Breast epithelium (tissue), 4 donors: ENCODE data around the gene AURKA. TPM values are rescaled to one million over a fixed set of nuclear protein-coding genes. Genes with fewer than 3 reads are reported as not detected.

Experiments used
- DNase-seq, 2 donors: peaks; one replicate each; pipeline ENCODE4 v3.0.0-alpha.2; 2019; ENCODE audit warnings: low spot score in 2 of 2
- H3K27ac ChIP-seq, 2 donors: fragments of 200-600 bp; sonication (generic) in 1 of 2; one replicate each; pipeline ENCODE4 v1.5.1; 2016 to 2019; ENCODE audit warnings: mild to moderate bottlenecking in 1 of 2
- H3K27me3 ChIP-seq, 2 donors: fragments of 200-600 bp; sonication (generic) in 1 of 2; one replicate each; pipeline versions ENCODE4 v1.5.1 to v1.6.0; 2017 to 2019; ENCODE audit warnings: control low read depth in 1 of 2, mild to moderate bottlenecking in 1 of 2
- H3K36me3 ChIP-seq: fragments of 200-600 bp; one replicate; pipeline ENCODE4 v1.5.1; 2019
- H3K4me1 ChIP-seq, 2 donors: fragments of 200-600 bp; sonication (generic); one replicate each; pipeline ENCODE4 v1.5.1; 2016 to 2019; ENCODE audit warnings: control low read depth in 1 of 2
- H3K4me3 ChIP-seq, 3 donors: fragments of 200-600 bp; sonication (generic); 1 replicate in 2 of 3; 2 replicates in 1 of 3; pipeline ENCODE4 v1.5.1; 2016 to 2019; ENCODE audit warnings: mild to moderate bottlenecking in 3 of 3, moderate library complexity in 2 of 3
- H3K9me3 ChIP-seq, 2 donors: fragments of 200-600 bp; sonication (generic) in 1 of 2; one replicate each; pipeline ENCODE4 v1.5.1; 2016 to 2019; ENCODE audit warnings: control low read depth in 1 of 2
- POLR2A ChIP-seq: fragments of 450-650 bp; IDR thresholded peaks from one replicate; pipeline ENCODE4 v1.6.1; 2016; ENCODE audit warnings: antibody characterized with exemption, mild to moderate bottlenecking, moderate library complexity
- POLR2AphosphoS5 ChIP-seq, 3 donors: sonication (generic); formaldehyde crosslinking; IDR thresholded peaks; one replicate each; pipeline ENCODE4 v1.6.1; 2017; ENCODE audit warnings: antibody characterized with exemption in 3 of 3
- intact Hi-C: fragments of 100-400 bp; cut with DNase I; formaldehyde crosslinking; loops from one replicate; pipeline ENCODE4 v1.15.1; 2023; ENCODE audit warnings: low total_unique reads
- total RNA-seq, 3 donors: library from RNA; depleted of rRNA; stranded (reverse); fragments of >200 nt; gene quantifications; one replicate each; pipeline ENCODE4 v1.1.0, GENCODE V29; 2016
- TF ChIP-seq, protein P1 (sequence below), 3 donors: fragments of 450-650 bp; IDR thresholded peaks; one replicate each; pipeline ENCODE4 v1.5.1; 2016 to 2017; ENCODE audit warnings: antibody characterized with exemption in 3 of 3, mild to moderate bottlenecking in 3 of 3, moderate library complexity in 3 of 3

The AURKA gene
- total RNA-seq, 3 donors from 2014 or later, result 0.98 to 2.2 (median 1.6) TPM

DNA sequence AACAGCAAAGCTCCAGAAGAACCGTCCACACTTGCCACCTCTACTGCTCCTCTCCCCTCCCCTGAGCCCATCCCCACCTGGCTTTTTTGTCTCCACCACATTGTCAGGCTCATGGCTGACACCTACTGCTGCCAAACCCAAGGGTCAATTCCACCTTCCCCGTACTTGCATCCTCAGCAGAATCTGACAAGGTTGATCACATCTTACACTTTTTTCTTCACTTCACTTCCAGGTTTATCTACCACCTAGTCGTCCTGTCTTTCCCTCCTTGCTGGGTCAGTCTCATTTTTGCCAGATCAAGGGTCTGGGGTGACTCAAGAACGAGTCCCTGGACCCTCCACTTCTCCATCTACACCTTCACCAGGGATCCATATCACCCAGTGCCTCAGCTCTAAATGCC, 3.1 kb downstream of the AURKA start:
- TF ChIP-seq, protein P1, sequence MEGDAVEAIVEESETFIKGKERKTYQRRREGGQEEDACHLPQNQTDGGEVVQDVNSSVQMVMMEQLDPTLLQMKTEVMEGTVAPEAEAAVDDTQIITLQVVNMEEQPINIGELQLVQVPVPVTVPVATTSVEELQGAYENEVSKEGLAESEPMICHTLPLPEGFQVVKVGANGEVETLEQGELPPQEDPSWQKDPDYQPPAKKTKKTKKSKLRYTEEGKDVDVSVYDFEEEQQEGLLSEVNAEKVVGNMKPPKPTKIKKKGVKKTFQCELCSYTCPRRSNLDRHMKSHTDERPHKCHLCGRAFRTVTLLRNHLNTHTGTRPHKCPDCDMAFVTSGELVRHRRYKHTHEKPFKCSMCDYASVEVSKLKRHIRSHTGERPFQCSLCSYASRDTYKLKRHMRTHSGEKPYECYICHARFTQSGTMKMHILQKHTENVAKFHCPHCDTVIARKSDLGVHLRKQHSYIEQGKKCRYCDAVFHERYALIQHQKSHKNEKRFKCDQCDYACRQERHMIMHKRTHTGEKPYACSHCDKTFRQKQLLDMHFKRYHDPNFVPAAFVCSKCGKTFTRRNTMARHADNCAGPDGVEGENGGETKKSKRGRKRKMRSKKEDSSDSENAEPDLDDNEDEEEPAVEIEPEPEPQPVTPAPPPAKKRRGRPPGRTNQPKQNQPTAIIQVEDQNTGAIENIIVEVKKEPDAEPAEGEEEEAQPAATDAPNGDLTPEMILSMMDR (IDR thresholded peaks at IDR 0.05), result no peak
- TF ChIP-seq POLR2AphosphoS5 (IDR thresholded peaks at IDR 0.05), result no peak
- TF ChIP-seq POLR2A, result no peak
- no peak overlapping the region for H3K4me3 ChIP-seq

DNA sequence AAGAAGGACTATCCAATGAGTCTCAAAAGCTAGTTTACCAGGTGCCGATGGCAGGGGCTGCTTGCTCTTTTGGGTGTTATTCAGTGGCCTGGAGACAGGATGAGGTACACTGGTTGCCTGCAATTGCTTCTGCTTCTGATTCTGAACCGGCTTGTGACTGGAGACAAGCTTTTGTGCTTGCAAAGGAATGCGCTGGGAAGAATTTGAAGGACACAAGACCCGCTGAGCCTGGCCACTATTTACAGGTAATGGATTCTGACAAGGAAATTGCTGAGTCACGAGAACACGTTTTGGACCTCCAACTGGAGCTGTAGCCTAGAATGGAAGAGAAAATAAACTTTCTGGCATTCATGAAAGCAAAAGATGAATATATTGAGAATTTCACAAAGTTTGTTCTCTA, 5.8 kb downstream of the AURKA start:
- Histone ChIP-seq H3K9me3 (no peaks in the 10 kb centered on the region), H3K27me3 (no peaks in the 10 kb centered on the region), H3K4me1 (peaks cover 0 to under 1% of the 10 kb centered on the region in 2 donors), H3K36me3 (no peaks in the 10 kb centered on the region), H3K27ac (no peak overlapping the region), H3K4me3 (no peak overlapping the region)
- DNase-seq, result no peak
- intact Hi-C loops, result no loop called here
- TF ChIP-seq, protein P1 (IDR thresholded peaks at IDR 0.05), result no peak
- TF ChIP-seq POLR2A (no peak), POLR2AphosphoS5 (IDR thresholded peaks at IDR 0.05) (no peak)

More for the DNA sequence above, 3.1 kb downstream of the AURKA start:
- Histone ChIP-seq H3K27ac (no peak overlapping the region), H3K36me3 (no peaks in the 10 kb centered on the region), H3K9me3 (no peaks in the 10 kb centered on the region), H3K4me1 (peaks cover 0 to 11% of the 10 kb centered on the region in 2 donors), H3K27me3 (no peaks in the 10 kb centered on the region)
- DNase-seq, result no peak
- intact Hi-C loops, result no loop called here

DNA sequence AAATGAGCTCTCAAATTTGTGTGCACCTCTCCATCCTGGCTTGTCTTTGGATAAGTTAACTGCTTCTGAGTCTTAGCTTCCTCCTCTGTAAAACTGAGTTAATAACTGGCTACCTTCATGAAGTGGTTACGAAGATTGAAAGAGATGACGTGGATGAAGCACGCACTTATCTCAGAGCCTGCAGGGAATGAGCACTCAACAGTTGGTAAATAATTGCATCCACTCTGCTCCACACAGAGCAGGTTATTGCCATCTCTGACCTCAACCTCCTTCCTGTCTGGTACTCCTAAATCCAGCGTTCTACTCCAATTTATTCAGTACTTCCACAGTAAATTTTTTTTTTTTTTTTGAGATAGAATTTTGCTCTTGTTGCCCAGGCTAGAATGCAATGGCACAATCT, 6.9 kb downstream of the AURKA start:
- no peak for DNase-seq
- no peaks in the 10 kb centered on the region for H3K27me3 ChIP-seq
- no peaks in the 10 kb centered on the region for H3K4me1 ChIP-seq
- H3K4me3 ChIP-seq, result no peak overlapping the region
- TF ChIP-seq POLR2AphosphoS5 (IDR thresholded peaks at IDR 0.05) (no peak), POLR2A (no peak)
- no peaks in the 10 kb centered on the region for H3K9me3 ChIP-seq
- H3K27ac ChIP-seq, result no peak overlapping the region
- intact Hi-C loops, result no loop called here
- no peaks in the 10 kb centered on the region for H3K36me3 ChIP-seq

DNA sequence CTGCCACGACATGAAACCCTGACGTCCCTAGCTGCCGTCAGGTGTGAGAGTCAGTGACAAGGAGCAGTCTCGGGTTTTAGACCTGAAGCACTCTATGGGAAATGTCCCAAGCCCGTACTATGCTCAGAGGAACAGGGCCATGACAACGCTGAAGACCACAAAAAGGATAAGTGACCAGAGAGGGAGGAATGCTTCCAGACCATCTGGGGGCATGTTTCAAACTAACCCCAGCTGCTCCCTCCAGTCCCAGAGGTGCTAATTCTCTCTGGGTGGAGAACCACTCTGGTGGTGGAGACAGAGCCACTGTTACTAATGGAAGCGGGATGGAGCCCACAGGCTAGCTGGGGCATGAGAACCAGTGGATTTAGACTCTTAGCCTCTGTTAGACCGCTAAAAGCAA, 8.7 kb downstream of the AURKA start:
- no peak overlapping the region for H3K27ac ChIP-seq
- no peaks in the 10 kb centered on the region for H3K27me3 ChIP-seq
- H3K4me1 ChIP-seq, result no peaks in the 10 kb centered on the region
- no peak overlapping the region for H3K4me3 ChIP-seq
- no peak for DNase-seq
- H3K36me3 ChIP-seq, result no peaks in the 10 kb centered on the region
- intact Hi-C loops, result no loop called here
- TF ChIP-seq, protein P1 (IDR thresholded peaks at IDR 0.05), result no peak
- TF ChIP-seq POLR2A, result no peak
- no peak for TF ChIP-seq POLR2AphosphoS5 (IDR thresholded peaks at IDR 0.05)
- no peaks in the 10 kb centered on the region for H3K9me3 ChIP-seq

DNA sequence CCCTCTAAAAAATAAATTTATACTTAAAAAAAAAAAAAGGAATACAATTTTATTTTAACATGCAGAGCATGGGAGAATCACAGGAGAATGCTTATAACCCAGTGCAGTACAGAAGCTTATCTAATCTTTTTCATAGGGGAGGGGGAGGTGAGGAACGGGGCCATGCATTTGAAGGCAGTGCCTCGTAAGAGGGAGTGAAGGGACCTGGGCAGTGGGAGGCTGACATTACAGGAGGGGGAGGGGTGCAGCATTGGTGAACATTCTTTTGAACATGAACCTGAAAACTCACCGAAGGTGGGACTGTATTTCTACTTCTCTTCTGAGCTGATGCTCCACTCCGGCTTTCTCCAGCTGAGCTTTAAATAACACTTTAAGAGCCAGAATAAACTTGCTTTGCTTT, 9.3 kb downstream of the AURKA start:
- H3K27ac ChIP-seq, result no peak overlapping the region
- no peak for DNase-seq

More for the DNA sequence above, 9.3 kb downstream of the AURKA start:
- no peaks in the 10 kb centered on the region for H3K9me3 ChIP-seq
- TF ChIP-seq, protein P1 (IDR thresholded peaks at IDR 0.05), result no peak
- TF ChIP-seq POLR2A, result no peak
- TF ChIP-seq POLR2AphosphoS5 (IDR thresholded peaks at IDR 0.05), result no peak
- H3K27me3 ChIP-seq, result no peaks in the 10 kb centered on the region
- H3K4me3 ChIP-seq, result no peak overlapping the region
- intact Hi-C loops, result no loop called here
- no peaks in the 10 kb centered on the region for H3K4me1 ChIP-seq
- no peaks in the 10 kb centered on the region for H3K36me3 ChIP-seq
